GM12873 (cell line): ENCODE measurements around the gene STN1.

Experiments
- CTCF ChIP-seq: IDR thresholded peaks from 2 replicates; pipeline ENCODE4 v1.5.1; 2012; ENCODE audit warnings: low read depth, mild to moderate bottlenecking, moderate library complexity, low read length, control low read depth; ENCODE audit not compliant: insufficient read depth; ENCODE audit errors: missing control alignments

STN1 gene

DNA sequence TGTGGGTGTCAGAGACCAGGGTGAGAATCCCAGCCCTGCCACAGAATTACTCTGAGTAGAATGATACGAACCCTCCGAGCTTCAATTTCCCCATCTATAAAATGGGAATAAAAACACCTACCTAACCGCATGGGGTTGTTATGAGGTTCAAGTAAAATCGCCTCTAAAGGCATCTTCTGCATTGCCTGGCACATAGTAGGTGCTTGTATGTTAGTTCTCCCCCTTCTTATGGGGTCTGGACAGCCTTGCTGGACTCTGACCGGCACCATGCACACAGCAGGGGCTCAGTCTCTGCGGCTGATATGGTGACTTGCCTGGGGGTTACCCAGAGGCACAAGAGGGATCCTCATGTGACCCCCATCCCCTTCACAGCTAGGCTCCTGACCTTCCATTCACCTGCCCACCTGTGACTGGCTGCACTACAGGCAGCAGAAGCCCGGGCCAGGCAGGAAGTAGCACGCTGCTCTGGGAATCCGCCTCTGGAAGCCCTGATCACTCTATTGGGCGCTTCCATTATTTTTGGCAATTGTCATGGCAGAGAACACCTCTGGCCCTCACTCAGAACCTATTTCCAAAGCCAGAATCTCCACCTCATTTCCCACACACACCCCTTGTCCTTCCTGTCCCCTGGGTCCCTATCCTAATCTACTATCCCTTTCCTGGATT, 68.6 kb downstream of the STN1 start:
- TF ChIP-seq CTCF = no peak

DNA sequence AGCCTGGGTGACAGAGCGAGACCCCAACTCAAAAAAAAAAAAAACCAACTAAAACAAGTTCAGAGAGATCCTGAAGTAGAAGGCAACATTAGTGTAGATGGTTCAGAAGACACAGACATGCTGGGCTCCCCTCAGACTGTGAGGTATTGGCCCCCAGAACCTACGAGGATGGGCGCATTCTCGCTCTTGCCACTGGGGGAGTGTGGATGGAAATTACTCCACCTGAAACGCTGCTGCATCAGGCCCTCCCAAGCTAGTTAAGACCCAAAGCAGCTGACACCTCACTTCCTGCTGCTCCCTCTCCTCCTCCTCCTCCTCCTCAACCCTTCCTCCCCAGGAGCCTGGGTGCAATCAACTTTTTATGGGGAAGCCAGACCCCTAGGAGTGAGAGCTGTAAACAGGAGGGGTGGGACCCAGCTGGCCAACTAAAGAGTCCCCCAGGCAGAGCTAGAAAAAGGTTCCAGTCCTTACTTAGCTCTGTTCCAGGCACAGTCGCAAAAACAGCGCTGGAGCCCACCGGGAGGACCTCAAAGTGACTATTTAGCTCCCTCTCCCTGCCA, 70.0 kb downstream of the STN1 start:
- TF ChIP-seq CTCF = peak; percentile 52

GRCh38 chr10:103847346-103847745, 70.6 kb downstream of the STN1 start:
- TF ChIP-seq CTCF = no peak

GRCh38 chr10:103845972-103846371, 72.0 kb downstream of the STN1 start:
- TF ChIP-seq CTCF = no peak

GRCh38 chr10:103843854-103844570, 74.0 kb downstream of the STN1 start:
- TF ChIP-seq CTCF = no peak

DNA sequence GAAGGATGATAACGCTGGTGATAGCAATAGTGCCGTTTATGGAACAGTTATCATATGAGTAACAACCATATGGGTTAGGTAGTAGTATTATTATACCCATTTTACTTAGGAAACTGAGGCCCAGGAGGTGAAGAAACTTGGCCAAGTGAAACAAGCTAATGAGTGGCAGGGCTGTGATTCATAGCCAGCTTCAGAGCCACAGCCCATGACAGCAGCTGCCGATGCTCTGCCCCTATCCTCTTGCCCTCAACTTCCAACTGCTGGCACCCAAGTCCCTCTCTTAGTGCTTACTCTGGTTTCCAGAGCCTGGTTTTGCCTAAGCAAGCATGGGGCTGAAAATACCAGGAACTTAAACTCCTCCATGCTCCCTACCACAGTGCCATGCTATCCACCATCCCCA, 74.9 kb downstream of the STN1 start:
- TF ChIP-seq CTCF = no peak

- no peak for TF ChIP-seq CTCF
Observed at GRCh38 chr10:103842605-103843004, 75.4 kb downstream of the STN1 start.
